ENCODE results near the gene RAB22A.

DNA sequence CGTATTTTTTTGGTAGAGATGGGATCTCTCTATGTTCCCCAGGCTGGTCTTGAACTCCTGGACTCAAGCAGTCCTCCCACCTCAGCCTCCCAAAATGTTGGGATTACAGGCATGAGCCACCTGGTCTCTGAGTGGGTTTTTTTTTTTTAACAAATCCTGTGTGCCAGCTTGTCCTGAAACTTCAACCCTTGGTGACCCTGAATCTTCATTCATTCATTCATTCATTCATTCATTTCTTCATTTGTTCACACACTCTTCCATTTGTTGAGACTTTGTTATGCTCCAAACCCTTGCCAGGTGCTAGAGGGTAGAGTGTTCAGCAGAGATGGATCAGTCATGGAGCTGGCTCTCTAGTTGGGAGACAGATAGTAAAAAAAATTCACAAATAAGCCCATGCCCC is 67.5 kb downstream of the RAB22A start:
- no peak for TF ChIP-seq POLR2A (IDR thresholded peaks at IDR 0.05; ENCODE audit: extremely low read depth, insufficient read length)
- no peak for TF ChIP-seq CTCF (IDR thresholded peaks at IDR 0.05; ENCODE audit: low read depth, low read length)
- TF ChIP-seq, protein P1, sequence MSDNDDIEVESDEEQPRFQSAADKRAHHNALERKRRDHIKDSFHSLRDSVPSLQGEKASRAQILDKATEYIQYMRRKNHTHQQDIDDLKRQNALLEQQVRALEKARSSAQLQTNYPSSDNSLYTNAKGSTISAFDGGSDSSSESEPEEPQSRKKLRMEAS (IDR thresholded peaks at IDR 0.05; ENCODE audit: low read depth, low read length) = no peak
- no peak for TF ChIP-seq MYC (IDR thresholded peaks at IDR 0.05; ENCODE audit: low read depth, low read length)
